ENCODE data around the gene PRR7. TPM values are rescaled to one million over a fixed set of nuclear protein-coding genes. Genes with fewer than 3 reads are reported as not detected.

The PRR7 gene
- total and polyA plus RNA-seq, 2 of the 13 experiments (the other 11 are each of a cell fraction or from before 2014, with no cell fraction given) = 4.8 to 5.0 TPM

- FAIRE-seq (no peak), ATAC-seq (no peak), DNase-seq (ENCODE audit: low spot score) (no peak)
- Histone ChIP-seq H3K27ac (ENCODE audit: extremely low read length, insufficient read depth, low read length) (peak overlapping the region; percentile 83), H3K79me2 (ENCODE audit: insufficient read depth, low read length) (peaks cover 14% of the 10 kb centered on the region), H3K27me3 (ENCODE audit: control insufficient read depth in 1 of 2, insufficient read depth in 2 of 2, low read length in 2 of 2) (peaks cover 0 to 14% of the 10 kb centered on the region in 2 experiments; a peak in 2 of 5 replicates), H3K4me1 (ENCODE audit: insufficient read depth, low read length) (peaks cover 43% of the 10 kb centered on the region), H3K9ac (ENCODE audit: insufficient read depth, low read depth, low read length) (peak overlapping the region; percentile 82), H3K4me3 (replicated peaks in 1 of 3; ENCODE audit: insufficient read depth in 1 of 3, low read depth in 2 of 3, low read length in 3 of 3) (peak overlapping the region; percentile 47 to 73 (median 62)), H2AFZ (ENCODE audit: low read length) (peak overlapping the region; percentile 50), H3K4me2 (ENCODE audit: low read depth, low read length) (peak overlapping the region; percentile 92), H4K20me1 (ENCODE audit: insufficient read depth, low read length) (no peaks in the 10 kb centered on the region), H3K9me3 (ENCODE audit: low read length) (no peaks in the 10 kb centered on the region), H3K36me3 (replicated peaks in 1 of 2; ENCODE audit: control insufficient read depth in 1 of 2, insufficient read depth in 2 of 2, low read length in 2 of 2) (no peaks in the 10 kb centered on the region)
- in situ Hi-C loops (cut with HindIII; ENCODE audit: extremely low pct_ligation_motif_present, low pct_unique_long_range_greater_than_20kb) (no loop called here), intact Hi-C loops (cut with micrococcal nuclease; ENCODE audit: unreplicated experiment) (no loop called here)
- ChIA-PET POLR2A (interaction anchor here (1.0 to 2.9 kb wide), 10 partner anchors 9 to 55 kb away, joined by 3 to 30 read pairs (median 11); partner anchors contain the start of gene F12), CTCF (ENCODE audit: low intra/inter-chr PET ratio, low total read pairs) (no interaction called here)
- TF ChIP-seq MAFF (IDR thresholded peaks at IDR 0.05; ENCODE audit: low read depth, low read length) = no peak
- 0 out of 2 replicates have a peak, but pooled peaks have one; percentile 56 for TF ChIP-seq MTF2 (CRISPR knock-in tag; IDR thresholded peaks at IDR 0.05; ENCODE audit: borderline replicate concordance)
- TF ChIP-seq TP53 (CRISPR knock-in tag; conservative IDR thresholded peaks at IDR 0.05) = no peak
- no peak for TF ChIP-seq PLRG1 (conservative IDR thresholded peaks at IDR 0.05)
- no peak for TF ChIP-seq CREM (IDR thresholded peaks at IDR 0.05)
- no peak for TF ChIP-seq CREM (CRISPR knock-in tag; IDR thresholded peaks at IDR 0.05)
- TF ChIP-seq HIVEP1 (CRISPR knock-in tag; IDR thresholded peaks at IDR 0.05) = peak; percentile 30; the same call in 1 of the 2 replicates
- no peak for TF ChIP-seq HNRNPH1 (optimal IDR thresholded peaks at IDR 0.05; ENCODE audit: low read depth, low read length)
- TF ChIP-seq SSRP1 (CRISPR knock-in tag; IDR thresholded peaks at IDR 0.05) = peak; percentile 74; the same call in 1 of the 2 replicates
- TF ChIP-seq NFATC3 (CRISPR knock-in tag; IDR thresholded peaks at IDR 0.05) = 0 out of 2 replicates have a peak, but pooled peaks have one; percentile 3
- TF ChIP-seq ZNF572 (CRISPR knock-in tag; IDR thresholded peaks at IDR 0.05) = 0 out of 2 replicates have a peak, but pooled peaks have one; percentile 51
- TF ChIP-seq ZNF276 (CRISPR knock-in tag; IDR thresholded peaks at IDR 0.05; ENCODE audit: low read depth) = 0 out of 2 replicates have a peak, but pooled peaks have one; percentile 3
- no peak for TF ChIP-seq ZBTB20 (CRISPR knock-in tag; IDR thresholded peaks at IDR 0.05; ENCODE audit: borderline replicate concordance, low read depth)
- no peak for TF ChIP-seq CERS6 (CRISPR knock-in tag; IDR thresholded peaks at IDR 0.05)
- TF ChIP-seq ZNF589 (CRISPR knock-in tag; conservative IDR thresholded peaks at IDR 0.05) = 0 out of 2 replicates have a peak, but pooled peaks have one; percentile 44
- TF ChIP-seq ZNF619 (CRISPR knock-in tag; IDR thresholded peaks at IDR 0.05) = 0 out of 2 replicates have a peak, but pooled peaks have one; percentile 32
- 0 out of 2 replicates have a peak, but pooled peaks have one; percentile 22 for TF ChIP-seq HOXA9 (CRISPR knock-in tag; IDR thresholded peaks at IDR 0.05; ENCODE audit: borderline replicate concordance)
- TF ChIP-seq NCOA1 (CRISPR knock-in tag; IDR thresholded peaks at IDR 0.05) = 0 out of 2 replicates have a peak, but pooled peaks have one; percentile 58
- TF ChIP-seq FOXC1 (CRISPR knock-in tag; IDR thresholded peaks at IDR 0.05; ENCODE audit: borderline replicate concordance) = peak; percentile 38; the same call in 1 of the 2 replicates
- 0 out of 2 replicates have a peak, but pooled peaks have one; percentile 2 for TF ChIP-seq ATF3 (CRISPR knock-in tag; IDR thresholded peaks at IDR 0.05)
- TF ChIP-seq ZBTB38 (CRISPR knock-in tag; IDR thresholded peaks at IDR 0.05) = 0 out of 2 replicates have a peak, but pooled peaks have one; percentile 36
- TF ChIP-seq AHR (CRISPR knock-in tag; IDR thresholded peaks at IDR 0.05) = no peak
- 0 out of 2 replicates have a peak, but pooled peaks have one; percentile 36 for TF ChIP-seq MXD1 (CRISPR knock-in tag; IDR thresholded peaks at IDR 0.05)
- BruUV-seq (replicated peaks) = no TSS peak
- 10% methylated on average over 13 of the region's 13 CpGs for WGBS (ENCODE audit: low lambda C conversion rate)
These were observed 21.3 kb upstream of the PRR7 start for GRCh38 chr5:177425196-177425800.

All from HepG2 (cell line).